NB4 (cell line): ENCODE results near the gene IDE.

ENCODE experiments used
- CTCF ChIP-seq: IDR thresholded peaks from one replicate; pipeline ENCODE4 v1.5.1; 2012; ENCODE audit warnings: low read depth, low read length
- MAX ChIP-seq: IDR thresholded peaks from 2 replicates; pipeline ENCODE4 v1.6.1; 2011; ENCODE audit warnings: low read depth, low read length
- MYC ChIP-seq: IDR thresholded peaks from 2 replicates; pipeline ENCODE4 v1.6.1; 2011; ENCODE audit warnings: low read depth, low read length

DNA sequence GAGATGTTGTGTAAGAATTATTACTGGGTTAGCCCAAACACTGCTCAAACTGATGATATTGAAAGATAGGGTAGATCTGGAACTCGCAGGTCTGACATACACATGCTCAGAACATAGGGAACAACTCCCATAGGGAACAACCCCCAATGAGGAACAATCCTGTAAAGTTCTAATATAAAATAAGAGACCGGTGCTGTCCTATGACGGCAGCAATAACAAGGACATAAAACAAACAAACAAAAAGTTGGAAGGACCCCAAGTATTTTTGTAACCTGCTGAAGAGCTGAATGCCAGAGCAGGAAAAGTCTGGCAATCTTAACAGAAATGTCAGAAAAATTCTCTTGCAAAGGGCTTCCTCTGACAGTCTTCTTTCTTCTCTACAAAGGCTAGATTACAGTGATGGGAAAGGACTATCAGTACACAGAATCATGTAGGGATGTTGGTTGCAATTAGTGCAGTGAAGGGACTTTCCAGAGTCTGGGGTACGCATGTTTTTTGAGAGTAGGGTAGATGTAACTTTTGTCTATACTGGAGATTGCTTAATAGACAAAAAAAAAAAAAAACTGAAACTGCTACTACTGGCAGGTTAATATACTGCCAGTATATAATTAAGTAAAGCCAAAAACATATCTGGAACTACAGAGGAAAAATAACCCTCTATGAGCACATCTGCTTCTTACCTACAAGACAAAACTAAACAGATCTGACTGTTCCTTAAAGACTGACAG lies 35.5 kb downstream of the IDE start:
- TF ChIP-seq MAX (no peak), MYC (no peak), CTCF (no peak)
